ENCODE results near the gene MARVELD3. TPM values are rescaled to one million over a fixed set of nuclear protein-coding genes. Genes with fewer than 3 reads are reported as not detected.
A peak's percentile ranks its signal among the peaks of the same experiment; 100 is the strongest.

Gene MARVELD3
- total RNA-seq, 1 donor from 2014 or later: 0.25 TPM

DNA sequence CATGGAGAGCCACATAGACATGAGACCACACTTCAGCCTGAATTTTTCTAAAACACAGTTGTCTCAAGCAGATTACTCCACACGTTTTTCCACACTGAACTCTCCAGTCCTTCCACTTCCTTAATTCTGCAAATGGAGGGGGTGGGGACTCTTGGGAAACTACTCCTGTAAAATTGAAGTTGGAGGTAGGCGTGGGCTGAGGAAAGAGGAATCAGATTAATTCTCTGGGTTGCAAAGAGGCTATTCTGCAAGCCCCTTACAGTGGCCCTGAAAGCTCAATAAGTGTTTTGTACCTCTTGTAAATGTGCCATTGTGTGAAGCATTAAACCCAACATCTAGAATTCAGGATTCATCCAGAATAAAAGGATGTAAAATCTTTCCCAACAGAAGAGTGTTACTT lies 9.6 kb downstream of the MARVELD3 start:
- no peaks in the 10 kb centered on the region for H3K36me3 Mint-ChIP-seq (ENCODE audit: unreplicated experiment)
- DNase-seq: no peak
- TF ChIP-seq, protein P1, sequence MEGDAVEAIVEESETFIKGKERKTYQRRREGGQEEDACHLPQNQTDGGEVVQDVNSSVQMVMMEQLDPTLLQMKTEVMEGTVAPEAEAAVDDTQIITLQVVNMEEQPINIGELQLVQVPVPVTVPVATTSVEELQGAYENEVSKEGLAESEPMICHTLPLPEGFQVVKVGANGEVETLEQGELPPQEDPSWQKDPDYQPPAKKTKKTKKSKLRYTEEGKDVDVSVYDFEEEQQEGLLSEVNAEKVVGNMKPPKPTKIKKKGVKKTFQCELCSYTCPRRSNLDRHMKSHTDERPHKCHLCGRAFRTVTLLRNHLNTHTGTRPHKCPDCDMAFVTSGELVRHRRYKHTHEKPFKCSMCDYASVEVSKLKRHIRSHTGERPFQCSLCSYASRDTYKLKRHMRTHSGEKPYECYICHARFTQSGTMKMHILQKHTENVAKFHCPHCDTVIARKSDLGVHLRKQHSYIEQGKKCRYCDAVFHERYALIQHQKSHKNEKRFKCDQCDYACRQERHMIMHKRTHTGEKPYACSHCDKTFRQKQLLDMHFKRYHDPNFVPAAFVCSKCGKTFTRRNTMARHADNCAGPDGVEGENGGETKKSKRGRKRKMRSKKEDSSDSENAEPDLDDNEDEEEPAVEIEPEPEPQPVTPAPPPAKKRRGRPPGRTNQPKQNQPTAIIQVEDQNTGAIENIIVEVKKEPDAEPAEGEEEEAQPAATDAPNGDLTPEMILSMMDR (IDR thresholded peaks at IDR 0.05; ENCODE audit: partially characterized antibody, unreplicated experiment): no peak
- H3K4me1 Mint-ChIP-seq (ENCODE audit: low read depth, unreplicated experiment): no peaks in the 10 kb centered on the region
- H3K27ac Mint-ChIP-seq (ENCODE audit: unreplicated experiment): no peak overlapping the region
- H3K9me3 Mint-ChIP-seq (ENCODE audit: unreplicated experiment): peaks cover 2% of the 10 kb centered on the region
- H3K4me3 Mint-ChIP-seq (ENCODE audit: unreplicated experiment): no peak overlapping the region
- H3K27me3 Mint-ChIP-seq (ENCODE audit: unreplicated experiment): no peaks in the 10 kb centered on the region

DNA sequence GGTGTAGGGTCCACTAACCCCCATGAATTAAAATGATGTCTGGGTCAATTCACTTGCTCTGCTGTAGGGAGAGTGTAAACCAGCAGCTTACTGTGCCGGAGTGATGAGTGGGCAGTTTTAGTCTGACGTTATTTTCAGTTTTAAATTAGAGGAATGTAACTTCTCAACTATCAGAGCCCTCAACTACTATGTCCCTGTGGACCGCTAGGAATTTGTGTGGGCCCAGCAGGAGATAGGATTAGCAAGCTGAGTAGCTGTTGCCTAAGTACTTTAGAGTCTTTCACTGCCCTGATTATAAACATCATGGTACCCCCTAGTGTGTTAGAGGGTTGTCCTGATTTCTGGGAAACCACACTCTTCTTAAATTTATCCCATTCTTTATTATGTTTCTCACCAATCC lies 11.4 kb downstream of the MARVELD3 start:
- DNase-seq: no peak
- H3K4me3 Mint-ChIP-seq (ENCODE audit: unreplicated experiment): no peak overlapping the region
- H3K27me3 Mint-ChIP-seq (ENCODE audit: unreplicated experiment): no peaks in the 10 kb centered on the region
- H3K27ac Mint-ChIP-seq (ENCODE audit: unreplicated experiment): no peak overlapping the region
- H3K4me1 Mint-ChIP-seq (ENCODE audit: low read depth, unreplicated experiment): no peaks in the 10 kb centered on the region
- TF ChIP-seq, protein P1 (IDR thresholded peaks at IDR 0.05; ENCODE audit: partially characterized antibody, unreplicated experiment): no peak
- H3K9me3 Mint-ChIP-seq (ENCODE audit: unreplicated experiment): peaks cover 2% of the 10 kb centered on the region
- no peaks in the 10 kb centered on the region for H3K36me3 Mint-ChIP-seq (ENCODE audit: unreplicated experiment)

DNA sequence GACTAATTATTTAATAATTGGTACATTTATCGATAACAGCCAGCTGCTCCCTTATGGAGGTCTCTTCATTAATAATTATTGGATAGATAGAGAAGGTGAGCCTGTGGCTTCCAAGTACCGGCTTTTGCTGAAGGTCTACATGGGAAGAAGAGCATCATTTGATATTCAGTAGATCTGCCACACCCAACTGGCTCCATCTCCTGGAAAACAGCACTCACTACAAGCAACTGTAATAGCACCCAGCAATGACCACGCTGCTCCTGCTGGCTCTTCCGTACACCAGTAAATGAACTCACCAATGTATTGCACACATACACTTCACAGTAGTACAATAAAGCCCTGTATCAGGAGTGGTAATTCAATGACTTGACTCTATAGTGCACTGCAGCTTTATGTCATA lies 19.5 kb downstream of the MARVELD3 start:
- Mint-ChIP-seq H3K27ac (ENCODE audit: unreplicated experiment) (no peak overlapping the region), H3K4me1 (ENCODE audit: low read depth, unreplicated experiment) (peaks cover 23% of the 10 kb centered on the region), H3K4me3 (ENCODE audit: unreplicated experiment) (no peak overlapping the region), H3K27me3 (ENCODE audit: unreplicated experiment) (peaks cover 3% of the 10 kb centered on the region), H3K36me3 (ENCODE audit: unreplicated experiment) (no peaks in the 10 kb centered on the region), H3K9me3 (ENCODE audit: unreplicated experiment) (no peaks in the 10 kb centered on the region)
- TF ChIP-seq, protein P1 (IDR thresholded peaks at IDR 0.05; ENCODE audit: partially characterized antibody, unreplicated experiment): no peak
- no peak for DNase-seq

DNA sequence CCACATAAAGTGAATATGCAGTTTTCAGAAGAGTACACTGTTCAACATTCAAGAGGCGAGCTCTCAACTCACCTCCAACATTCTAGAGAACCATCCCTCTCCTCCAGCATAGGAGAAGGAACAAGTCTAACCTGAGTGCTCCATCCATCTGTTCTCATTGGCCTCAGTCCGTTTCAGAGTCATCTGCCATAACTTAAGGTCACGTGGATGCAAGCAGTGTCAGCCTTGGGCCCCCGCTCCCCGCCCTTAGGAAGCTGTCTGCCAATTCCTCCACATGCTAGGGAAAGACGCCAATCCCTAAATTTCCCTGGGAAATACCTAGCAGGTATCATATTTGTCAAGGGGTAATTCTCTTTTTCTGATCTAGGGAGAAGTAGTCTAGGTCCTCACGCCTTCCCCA lies 21.4 kb downstream of the MARVELD3 start:
- Mint-ChIP-seq H3K36me3 (ENCODE audit: unreplicated experiment) (no peaks in the 10 kb centered on the region), H3K4me3 (ENCODE audit: unreplicated experiment) (no peak overlapping the region), H3K4me1 (ENCODE audit: low read depth, unreplicated experiment) (peaks cover 23% of the 10 kb centered on the region), H3K27me3 (ENCODE audit: unreplicated experiment) (peaks cover 4% of the 10 kb centered on the region), H3K9me3 (ENCODE audit: unreplicated experiment) (no peaks in the 10 kb centered on the region), H3K27ac (ENCODE audit: unreplicated experiment) (peak overlapping the region; percentile 15)
- TF ChIP-seq, protein P1 (IDR thresholded peaks at IDR 0.05; ENCODE audit: partially characterized antibody, unreplicated experiment): no peak
- no peak for DNase-seq

DNA sequence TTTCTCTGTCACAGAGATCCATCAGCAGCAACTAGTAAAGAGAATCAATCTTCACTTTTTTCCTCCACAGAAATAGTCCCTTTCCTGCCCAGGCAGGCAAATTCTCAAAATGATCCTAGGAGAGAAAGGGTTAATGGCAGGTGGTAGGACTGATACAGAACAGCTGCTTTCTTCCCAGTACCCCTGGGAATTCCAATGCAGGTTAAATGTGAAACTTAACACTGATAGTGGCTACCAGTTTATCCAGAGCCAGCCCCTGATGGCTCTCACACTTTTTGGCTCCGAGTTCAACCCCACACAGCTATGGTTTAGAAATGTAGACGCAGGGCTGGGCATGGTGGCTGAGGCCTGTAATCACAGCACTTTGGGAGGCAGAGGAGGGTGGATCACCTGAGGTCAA lies 22.2 kb downstream of the MARVELD3 start:
- Mint-ChIP-seq H3K27ac (ENCODE audit: unreplicated experiment) (peak overlapping the region; percentile 33), H3K36me3 (ENCODE audit: unreplicated experiment) (no peaks in the 10 kb centered on the region), H3K4me3 (ENCODE audit: unreplicated experiment) (no peak overlapping the region), H3K27me3 (ENCODE audit: unreplicated experiment) (peaks cover 4% of the 10 kb centered on the region), H3K4me1 (ENCODE audit: low read depth, unreplicated experiment) (peaks cover 23% of the 10 kb centered on the region), H3K9me3 (ENCODE audit: unreplicated experiment) (no peaks in the 10 kb centered on the region)
- no peak for DNase-seq
- TF ChIP-seq, protein P1 (IDR thresholded peaks at IDR 0.05; ENCODE audit: partially characterized antibody, unreplicated experiment): no peak

All from glutamatergic neuron (in vitro differentiated cells).